CD4-positive, CD25-positive, alpha-beta regulatory T cell (primary cell): ENCODE measurements around the gene CLEC5A. TPM values are rescaled to one million over a fixed set of nuclear protein-coding genes. Genes with fewer than 3 reads are reported as not detected.

ENCODE experiments used
- ATAC-seq, 2 donors: fragments of 150-1000 bp; cut with Tn5 transposase; one replicate each; pipeline ENCODE4 v1.10.0; 2021; ENCODE audit warnings: low read depth in 2 of 2, moderate number of reproducible peaks in 2 of 2, moderate library complexity in 1 of 2
- DNase-seq, 3 donors: peaks; one replicate each; pipeline versions ENCODE4 v3.0.0 to v3.0.0-alpha.2; 2012 to 2022; ENCODE audit warnings: mixed read lengths in 1 of 3
- H3K27ac ChIP-seq: one replicate; pipeline ENCODE4 v1.7.0; 2013; ENCODE audit warnings: mild to moderate bottlenecking, low read length; ENCODE audit not compliant: insufficient read depth, poor library complexity, severe bottlenecking
- H3K27me3 ChIP-seq: one replicate; pipeline ENCODE4 v1.7.0; 2013; ENCODE audit warnings: low read length; ENCODE audit not compliant: control insufficient read depth, insufficient read depth
- H3K36me3 ChIP-seq: one replicate; pipeline ENCODE4 v1.7.0; 2013; ENCODE audit warnings: mild to moderate bottlenecking, low read length, moderate library complexity; ENCODE audit not compliant: control insufficient read depth, insufficient read depth
- H3K4me1 ChIP-seq: 2 replicates; pipeline ENCODE4 v1.7.0; 2013; ENCODE audit warnings: mild to moderate bottlenecking, low read length; ENCODE audit not compliant: insufficient read depth, control insufficient read depth, poor library complexity, severe bottlenecking
- H3K4me3 ChIP-seq: one replicate; pipeline ENCODE4 v1.7.0; 2013; ENCODE audit warnings: low read depth, mild to moderate bottlenecking, low read length, moderate library complexity
- H3K9me3 ChIP-seq, 2 experiments: 1 replicate in 1 of 2; 2 replicates in 1 of 2; pipeline ENCODE4 v1.7.0; 2013; ENCODE audit warnings: low read length in 2 of 2, mild to moderate bottlenecking in 1 of 2, moderate library complexity in 1 of 2; ENCODE audit not compliant: control insufficient read depth in 2 of 2
- H3K27ac Mint-ChIP-seq, 3 donors: one replicate each; pipeline ENCODE4 v1.8.0; 2020 to 2022; ENCODE audit warnings: mild to moderate bottlenecking in 3 of 3, mixed read lengths in 3 of 3, moderate library complexity in 2 of 3
- H3K27me3 Mint-ChIP-seq: one replicate; pipeline ENCODE4 v1.8.0; 2022; ENCODE audit warnings: mild to moderate bottlenecking, mixed read lengths
- H3K36me3 Mint-ChIP-seq: one replicate; pipeline ENCODE4 v1.8.0; 2020; ENCODE audit warnings: mixed read lengths
- H3K4me1 Mint-ChIP-seq, 4 donors: one replicate each; pipeline ENCODE4 v1.8.0; 2020 to 2022; ENCODE audit warnings: mixed read lengths in 4 of 4, mild to moderate bottlenecking in 1 of 4
- H3K4me3 Mint-ChIP-seq, 4 donors: one replicate each; pipeline ENCODE4 v1.8.0; 2020 to 2022; ENCODE audit warnings: mild to moderate bottlenecking in 4 of 4, mixed read lengths in 4 of 4, moderate library complexity in 3 of 4
- H3K9me3 Mint-ChIP-seq, 7 donors: one replicate each; pipeline ENCODE4 v1.8.0; 2020 to 2022; ENCODE audit warnings: mixed read lengths in 7 of 7, mild to moderate bottlenecking in 3 of 7, moderate library complexity in 2 of 7
- polyA plus RNA-seq, 4 donors: library from polyadenylated mRNA; unstranded; fragments of 300-500 nt; fragmentation: Illumina TruSeq; gene quantifications; one replicate each; pipeline ENCODE4 v1.2.3, GENCODE V29; 2021
- total RNA-seq: library from RNA; stranded (reverse); gene quantifications from one replicate; pipeline ENCODE4 v1.2.3, GENCODE V29; 2022

CLEC5A gene
- total and polyA plus RNA-seq, 5 donors from 2014 or later = not detected

DNA sequence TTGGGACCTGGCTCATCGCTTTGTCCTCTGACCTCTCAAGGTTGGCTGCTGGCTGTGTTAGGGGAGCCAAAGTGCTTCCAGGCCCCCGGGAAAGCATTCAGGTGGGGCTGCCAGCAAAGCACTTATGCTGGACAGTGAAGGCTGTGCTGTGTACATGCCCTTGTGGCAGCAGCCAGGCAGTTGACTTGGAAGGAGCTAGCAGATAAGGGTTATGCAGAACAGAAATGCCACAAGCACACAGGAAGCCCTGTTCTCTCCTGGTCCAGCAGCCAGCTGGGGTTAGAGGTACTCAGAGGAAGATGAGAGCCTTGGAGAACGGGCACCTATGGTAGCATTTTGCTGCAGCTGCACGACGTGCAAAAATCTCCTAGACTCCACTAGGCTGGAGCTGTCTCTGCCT is 65.8 kb downstream of the CLEC5A start:
- Histone ChIP-seq H3K4me3 (no peak overlapping the region), H3K27ac (no peak overlapping the region), H3K4me1 (no peaks in the 10 kb centered on the region), H3K36me3 (no peaks in the 10 kb centered on the region), H3K27me3 (no peaks in the 10 kb centered on the region), H3K9me3 (no peaks in the 10 kb centered on the region)
- H3K36me3 Mint-ChIP-seq = no peaks in the 10 kb centered on the region
- H3K4me1 Mint-ChIP-seq = no peaks in the 10 kb centered on the region
- DNase-seq = no peak
- no peak overlapping the region for H3K4me3 Mint-ChIP-seq
- no peak for ATAC-seq
- H3K9me3 Mint-ChIP-seq = peaks cover 0 to 12% (median 3%) of the 10 kb centered on the region in 7 donors
- no peaks in the 10 kb centered on the region for H3K27me3 Mint-ChIP-seq
- H3K27ac Mint-ChIP-seq = no peak overlapping the region

DNA sequence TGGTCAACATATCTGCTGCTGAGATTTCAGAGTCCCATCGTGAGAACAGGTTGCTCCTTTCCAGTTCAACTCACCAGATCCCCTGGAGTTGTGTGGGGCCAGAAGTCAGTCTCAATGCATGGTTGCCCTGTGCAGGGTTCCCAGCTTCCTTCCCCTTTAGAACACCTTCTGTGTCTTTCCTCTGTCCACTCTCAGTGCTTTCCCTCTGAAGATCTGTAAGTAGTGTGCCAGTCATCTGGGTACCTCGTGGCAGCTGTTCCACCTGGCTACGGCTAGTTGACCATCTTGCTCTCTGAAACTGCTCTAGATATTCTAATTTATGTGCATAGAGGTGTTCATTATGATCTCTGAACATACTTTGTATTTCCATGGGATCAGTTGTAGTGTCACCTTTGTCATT is 69.4 kb downstream of the CLEC5A start:
- Histone ChIP-seq H3K4me1 (no peaks in the 10 kb centered on the region), H3K27me3 (no peaks in the 10 kb centered on the region), H3K27ac (no peak overlapping the region), H3K36me3 (no peaks in the 10 kb centered on the region), H3K9me3 (no peaks in the 10 kb centered on the region), H3K4me3 (no peak overlapping the region)
- H3K4me3 Mint-ChIP-seq = no peak overlapping the region
- ATAC-seq (no peak), DNase-seq (no peak)
- peaks cover 0 to 12% (median 3%) of the 10 kb centered on the region in 7 donors for H3K9me3 Mint-ChIP-seq
- no peaks in the 10 kb centered on the region for H3K27me3 Mint-ChIP-seq
- no peaks in the 10 kb centered on the region for H3K36me3 Mint-ChIP-seq
- H3K4me1 Mint-ChIP-seq = no peaks in the 10 kb centered on the region
- H3K27ac Mint-ChIP-seq = no peak overlapping the region

Other genes with a start within 250 kb of the CLEC5A start
- 47.7 TPM for gene DENND11, start 244.8 kb downstream of the CLEC5A start, total RNA-seq
- gene DENND11, start 244.8 kb downstream of the CLEC5A start, polyA plus RNA-seq = 10 to 100 TPM; 10.8 to 14.5 (median 11.1) TPM
- gene WEE2, start 238.6 kb downstream of the CLEC5A start, total RNA-seq = not detected
- not detected for gene WEE2, start 238.6 kb downstream of the CLEC5A start, polyA plus RNA-seq
- gene SSBP1, start 208.6 kb downstream of the CLEC5A start, total RNA-seq = 77.4 TPM
- gene SSBP1, start 208.6 kb downstream of the CLEC5A start, polyA plus RNA-seq = 100 to 1,000 TPM; 286 to 331 (median 305) TPM
- 0.59 TPM for gene TAS2R3, start 182.9 kb downstream of the CLEC5A start, total RNA-seq
- gene TAS2R3, start 182.9 kb downstream of the CLEC5A start, polyA plus RNA-seq = not detected
- 0.32 TPM for gene TAS2R4, start 170.3 kb downstream of the CLEC5A start, total RNA-seq
- gene TAS2R4, start 170.3 kb downstream of the CLEC5A start, polyA plus RNA-seq = not detected
- gene TAS2R5, start 156.8 kb downstream of the CLEC5A start, total RNA-seq = 0.57 TPM
- under 1 TPM in 3 of 4 donors, not detected in 1; 0.15 to 0.30 (median 0.22) TPM for gene TAS2R5, start 156.8 kb downstream of the CLEC5A start, polyA plus RNA-seq
- not detected for gene PRSS37, start 105.5 kb downstream of the CLEC5A start, total RNA-seq
- gene PRSS37, start 105.5 kb downstream of the CLEC5A start, polyA plus RNA-seq = not detected
- gene OR9A4, start 30.6 kb downstream of the CLEC5A start, total RNA-seq = not detected
- not detected for gene OR9A4, start 30.6 kb downstream of the CLEC5A start, polyA plus RNA-seq
- gene TAS2R38, start 26.8 kb upstream of the CLEC5A start, total RNA-seq = not detected
- gene TAS2R38, start 26.8 kb upstream of the CLEC5A start, polyA plus RNA-seq = not detected
- gene MGAM, start 48.9 kb upstream of the CLEC5A start, total RNA-seq = not detected
- gene MGAM, start 48.9 kb upstream of the CLEC5A start, polyA plus RNA-seq = not detected
- not detected for gene MGAM2, start 164.7 kb upstream of the CLEC5A start, total RNA-seq
- not detected for gene MGAM2, start 164.7 kb upstream of the CLEC5A start, polyA plus RNA-seq